ENCODE results near the gene SHMT2.

The SHMT2 gene

DNA sequence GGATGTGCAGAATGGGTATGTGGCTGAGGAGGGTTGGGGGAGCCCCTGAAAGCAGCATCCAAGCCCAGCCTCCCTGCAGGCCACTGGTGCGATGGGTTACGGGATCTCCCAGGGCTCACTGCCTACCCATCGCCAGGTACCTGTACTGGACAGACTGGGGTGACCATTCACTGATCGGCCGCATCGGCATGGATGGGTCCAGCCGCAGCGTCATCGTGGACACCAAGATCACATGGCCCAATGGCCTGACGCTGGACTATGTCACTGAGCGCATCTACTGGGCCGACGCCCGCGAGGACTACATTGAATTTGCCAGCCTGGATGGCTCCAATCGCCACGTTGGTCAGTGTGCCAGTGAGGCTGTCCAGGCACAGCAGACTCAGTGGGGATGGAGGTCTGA, 31.2 kb upstream of the SHMT2 start:
- DNase-seq = no peak

GRCh38 chr12:57199191-57199590, 30.3 kb upstream of the SHMT2 start:
- DNase-seq = no peak

DNA sequence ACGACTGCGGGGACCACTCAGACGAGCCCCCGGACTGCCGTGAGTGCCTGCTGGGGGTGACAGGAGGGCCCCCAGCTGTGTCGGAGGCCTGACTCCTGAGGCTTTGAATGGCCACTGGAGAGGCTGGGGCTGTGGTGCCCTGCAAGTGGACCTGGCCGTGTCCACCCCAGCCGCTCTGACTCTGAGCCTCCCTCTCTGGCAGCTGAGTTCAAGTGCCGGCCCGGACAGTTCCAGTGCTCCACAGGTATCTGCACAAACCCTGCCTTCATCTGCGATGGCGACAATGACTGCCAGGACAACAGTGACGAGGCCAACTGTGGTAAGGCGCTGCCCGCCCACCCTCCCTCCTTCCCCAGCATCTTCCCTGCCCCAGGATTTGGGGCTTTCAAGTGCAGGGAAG, 29.0 kb upstream of the SHMT2 start:
- no peak for DNase-seq

DNA sequence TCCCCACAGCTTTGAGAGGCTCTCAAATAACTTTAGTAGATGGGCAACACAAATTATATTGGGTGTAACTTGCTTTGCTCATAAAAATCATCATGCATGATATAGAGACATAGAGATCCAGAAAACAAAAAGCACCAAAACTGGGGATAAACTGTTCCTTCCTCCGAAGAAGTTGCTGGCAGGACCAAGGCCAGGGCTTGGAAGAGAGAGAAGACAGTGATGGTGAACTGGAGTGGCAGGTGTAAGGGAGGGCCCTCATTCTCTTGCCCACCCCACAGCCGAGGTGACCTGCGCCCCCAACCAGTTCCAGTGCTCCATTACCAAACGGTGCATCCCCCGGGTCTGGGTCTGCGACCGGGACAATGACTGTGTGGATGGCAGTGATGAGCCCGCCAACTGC, 28.3 kb upstream of the SHMT2 start:
- no peak for DNase-seq

DNA sequence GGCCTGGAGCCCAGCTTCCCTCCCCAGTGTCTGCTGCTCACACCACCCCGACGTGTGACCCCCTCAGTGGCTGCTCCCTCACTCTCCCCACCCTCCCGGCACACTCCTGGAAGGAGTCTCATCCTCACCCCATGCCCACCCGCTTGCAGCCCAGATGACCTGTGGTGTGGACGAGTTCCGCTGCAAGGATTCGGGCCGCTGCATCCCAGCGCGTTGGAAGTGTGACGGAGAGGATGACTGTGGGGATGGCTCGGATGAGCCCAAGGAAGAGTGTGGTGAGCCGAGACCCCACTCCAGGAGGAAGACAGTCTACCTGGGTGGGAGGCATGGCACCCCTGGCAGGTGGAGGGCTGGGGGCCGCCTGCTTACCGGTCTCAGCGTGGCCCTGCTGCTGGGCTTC, 27.9 kb upstream of the SHMT2 start:
- no peak for DNase-seq

GRCh38 chr12:57202321-57202720, 27.2 kb upstream of the SHMT2 start:
- no peak for DNase-seq

DNA sequence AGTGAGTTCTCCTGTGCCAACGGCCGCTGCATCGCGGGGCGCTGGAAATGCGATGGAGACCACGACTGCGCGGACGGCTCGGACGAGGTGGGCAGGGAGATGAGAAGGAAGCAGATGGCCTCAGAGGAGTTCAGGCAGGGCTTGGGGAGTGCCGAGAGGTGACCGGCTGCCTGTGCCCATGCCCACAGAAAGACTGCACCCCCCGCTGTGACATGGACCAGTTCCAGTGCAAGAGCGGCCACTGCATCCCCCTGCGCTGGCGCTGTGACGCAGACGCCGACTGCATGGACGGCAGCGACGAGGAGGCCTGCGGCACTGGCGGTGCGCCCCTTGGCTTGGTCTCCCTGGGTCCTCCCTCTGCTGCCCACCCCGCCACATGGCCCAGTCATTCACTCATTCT, 26.3 kb upstream of the SHMT2 start:
- no peak for DNase-seq

DNA sequence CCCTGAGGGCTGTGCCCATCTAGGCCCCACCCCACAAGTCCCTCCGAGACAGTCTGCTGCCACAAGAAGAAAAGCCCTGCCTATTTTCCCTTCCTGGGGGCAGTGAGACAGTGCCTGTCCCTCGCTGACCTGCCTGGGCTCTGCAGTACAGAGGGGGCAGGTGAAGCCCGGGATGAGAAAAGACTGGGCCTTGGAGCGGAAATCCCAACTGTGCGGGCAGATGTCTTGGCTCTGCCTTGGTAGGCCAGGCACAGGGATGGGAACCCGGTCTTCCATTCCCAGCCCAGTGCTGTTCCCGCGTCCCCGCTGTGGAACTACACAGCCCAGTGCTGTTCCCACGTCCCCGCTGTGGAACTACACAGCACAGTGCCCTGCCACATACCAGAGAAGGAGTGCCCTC, 25.7 kb upstream of the SHMT2 start:
- no peak for DNase-seq

DNA sequence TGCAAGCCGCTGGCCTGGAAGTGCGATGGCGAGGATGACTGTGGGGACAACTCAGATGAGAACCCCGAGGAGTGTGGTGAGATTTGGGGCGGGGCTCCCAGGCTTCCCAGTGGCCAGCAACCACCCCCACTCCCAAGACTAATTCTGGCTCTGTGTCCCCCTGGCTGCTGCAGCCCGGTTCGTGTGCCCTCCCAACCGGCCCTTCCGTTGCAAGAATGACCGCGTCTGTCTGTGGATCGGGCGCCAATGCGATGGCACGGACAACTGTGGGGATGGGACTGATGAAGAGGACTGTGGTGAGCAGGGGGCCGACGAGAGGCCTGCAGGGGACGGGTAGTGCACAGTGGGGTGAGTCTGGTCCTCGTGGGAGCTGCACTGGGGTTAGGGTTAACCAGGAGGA, 25.1 kb upstream of the SHMT2 start:
- no peak for DNase-seq

DNA sequence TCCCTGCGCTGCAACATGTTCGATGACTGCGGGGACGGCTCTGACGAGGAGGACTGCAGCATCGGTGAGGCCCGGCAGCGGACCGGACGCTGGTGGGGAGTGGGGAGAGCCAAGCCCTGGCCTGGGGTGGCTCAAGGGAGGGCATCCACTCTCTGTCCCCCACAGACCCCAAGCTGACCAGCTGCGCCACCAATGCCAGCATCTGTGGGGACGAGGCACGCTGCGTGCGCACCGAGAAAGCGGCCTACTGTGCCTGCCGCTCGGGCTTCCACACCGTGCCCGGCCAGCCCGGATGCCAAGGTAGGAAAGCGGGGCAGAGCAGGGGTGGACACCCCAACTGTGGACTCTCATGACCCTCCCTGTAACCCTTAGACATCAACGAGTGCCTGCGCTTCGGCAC, 24.3 kb upstream of the SHMT2 start:
- DNase-seq = no peak

DNA sequence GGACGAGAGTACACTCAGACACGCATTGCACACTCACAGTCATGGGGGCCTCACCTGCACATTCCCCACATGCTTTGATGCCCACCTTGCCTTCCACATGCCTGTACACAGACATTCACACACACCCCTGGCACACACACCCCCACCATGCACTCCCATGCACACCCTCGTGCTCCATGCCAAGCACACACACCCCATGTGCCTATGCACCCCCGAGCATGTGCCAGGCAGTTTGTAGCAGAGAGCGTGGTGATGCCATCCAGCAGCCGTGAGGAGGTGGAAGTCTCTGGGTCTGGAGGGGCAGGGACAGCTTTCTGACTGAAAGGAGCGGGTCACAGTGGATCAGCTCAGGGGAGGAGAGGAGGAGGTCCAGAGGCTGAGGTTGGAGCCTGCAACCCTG, 23.6 kb upstream of the SHMT2 start:
- DNase-seq = no peak

DNA sequence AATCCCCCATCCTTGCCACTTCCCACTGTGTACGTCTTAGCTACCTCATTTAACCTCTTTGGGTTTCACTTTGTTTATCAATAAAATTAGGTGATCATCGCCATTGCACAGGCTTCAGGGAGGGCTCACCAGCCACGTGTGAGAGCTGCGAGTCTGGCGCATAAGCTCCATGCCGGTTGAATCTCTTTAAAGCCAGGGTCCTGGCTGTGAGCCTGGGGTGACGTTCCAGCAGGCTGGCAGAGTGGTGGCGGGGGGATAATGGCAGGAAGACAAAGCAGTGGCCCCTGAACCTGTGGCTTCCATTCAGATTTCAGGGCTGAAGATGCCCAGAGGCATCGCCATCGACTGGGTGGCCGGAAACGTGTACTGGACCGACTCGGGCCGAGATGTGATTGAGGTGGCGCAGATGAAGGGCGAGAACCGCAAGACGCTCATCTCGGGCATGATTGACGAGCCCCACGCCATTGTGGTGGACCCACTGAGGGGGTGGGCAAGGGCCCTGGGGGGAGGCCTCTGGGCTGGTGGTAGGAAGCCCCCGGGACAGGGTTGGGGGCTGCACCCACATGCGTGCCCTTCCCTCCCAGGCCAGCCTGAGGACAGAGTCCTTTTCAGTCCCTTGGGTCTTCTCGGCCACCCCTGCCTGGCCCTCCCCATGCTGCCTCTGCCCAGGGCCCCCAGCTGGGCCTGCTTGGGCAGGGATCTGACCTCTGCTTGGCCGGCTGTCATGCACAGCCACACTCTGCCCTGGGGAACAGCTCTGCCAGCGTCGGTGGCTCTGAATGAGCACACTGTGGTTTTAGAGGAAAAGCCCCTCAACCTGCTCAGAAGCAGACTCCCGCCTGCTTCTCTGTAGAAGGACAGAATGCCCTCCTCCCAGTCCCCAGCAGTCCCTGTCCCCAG, 21.5 kb upstream of the SHMT2 start:
- DNase-seq = no peak

- no peak for DNase-seq
Observed at GRCh38 chr12:57208631-57209282, 20.8 kb upstream of the SHMT2 start.

- no peak for DNase-seq
Observed at GRCh38 chr12:57209916-57210315, 19.6 kb upstream of the SHMT2 start.

DNA sequence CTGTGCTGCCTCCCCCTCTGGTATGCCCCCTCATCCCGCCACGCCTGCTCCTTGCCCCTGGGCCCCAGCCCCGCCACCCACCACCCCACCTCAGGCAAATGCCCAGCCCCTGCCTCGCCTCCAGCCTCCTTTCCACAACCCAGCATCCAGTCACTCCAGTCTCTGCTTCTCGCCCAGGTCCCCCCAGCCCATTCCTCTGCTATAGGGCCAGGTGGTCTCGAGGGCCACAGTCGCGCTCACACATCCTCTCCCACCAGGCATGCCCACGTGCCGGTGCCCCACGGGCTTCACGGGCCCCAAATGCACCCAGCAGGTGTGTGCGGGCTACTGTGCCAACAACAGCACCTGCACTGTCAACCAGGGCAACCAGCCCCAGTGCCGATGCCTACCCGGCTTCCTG, 19.1 kb upstream of the SHMT2 start:
- no peak for DNase-seq

DNA sequence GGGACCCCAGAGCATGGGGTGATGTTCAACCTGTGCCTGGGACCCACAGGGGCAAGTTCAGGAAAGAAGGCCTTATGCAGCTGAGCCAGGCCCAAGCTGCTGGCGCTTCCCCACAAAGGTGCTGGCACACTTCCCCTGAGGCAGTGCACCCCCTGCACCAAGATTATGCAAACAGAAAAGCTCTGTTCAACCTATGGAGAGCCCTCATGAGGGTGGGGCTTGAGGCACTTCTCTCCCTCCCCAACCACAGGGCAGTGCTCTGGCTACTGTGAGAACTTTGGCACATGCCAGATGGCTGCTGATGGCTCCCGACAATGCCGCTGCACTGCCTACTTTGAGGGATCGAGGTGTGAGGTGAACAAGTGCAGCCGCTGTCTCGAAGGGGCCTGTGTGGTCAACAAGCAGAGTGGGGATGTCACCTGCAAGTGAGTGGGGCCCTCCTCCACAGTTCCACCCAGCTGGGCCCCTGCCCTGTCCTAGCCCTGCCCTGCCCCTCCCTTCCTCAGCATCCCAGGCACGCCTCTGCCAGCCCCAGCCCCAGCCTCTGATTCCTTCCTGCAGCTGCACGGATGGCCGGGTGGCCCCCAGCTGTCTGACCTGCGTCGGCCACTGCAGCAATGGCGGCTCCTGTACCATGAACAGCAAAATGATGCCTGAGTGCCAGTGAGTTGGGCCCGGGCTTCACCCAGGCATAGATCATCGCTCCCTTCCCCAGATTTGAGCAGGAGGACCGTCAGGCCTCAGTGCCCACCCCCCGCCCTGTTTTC, 18.4 kb upstream of the SHMT2 start:
- no peak for DNase-seq

GRCh38 chr12:57211791-57212700, 17.5 kb upstream of the SHMT2 start:
- no peak for DNase-seq

DNA sequence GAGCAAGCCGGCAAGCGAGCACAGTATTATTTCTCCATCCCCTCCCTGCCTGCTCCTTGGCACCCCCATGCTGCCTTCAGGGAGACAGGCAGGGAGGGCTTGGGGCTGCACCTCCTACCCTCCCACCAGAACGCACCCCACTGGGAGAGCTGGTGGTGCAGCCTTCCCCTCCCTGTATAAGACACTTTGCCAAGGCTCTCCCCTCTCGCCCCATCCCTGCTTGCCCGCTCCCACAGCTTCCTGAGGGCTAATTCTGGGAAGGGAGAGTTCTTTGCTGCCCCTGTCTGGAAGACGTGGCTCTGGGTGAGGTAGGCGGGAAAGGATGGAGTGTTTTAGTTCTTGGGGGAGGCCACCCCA, 16.8 kb upstream of the SHMT2 start:
- DNase-seq = no peak

DNA sequence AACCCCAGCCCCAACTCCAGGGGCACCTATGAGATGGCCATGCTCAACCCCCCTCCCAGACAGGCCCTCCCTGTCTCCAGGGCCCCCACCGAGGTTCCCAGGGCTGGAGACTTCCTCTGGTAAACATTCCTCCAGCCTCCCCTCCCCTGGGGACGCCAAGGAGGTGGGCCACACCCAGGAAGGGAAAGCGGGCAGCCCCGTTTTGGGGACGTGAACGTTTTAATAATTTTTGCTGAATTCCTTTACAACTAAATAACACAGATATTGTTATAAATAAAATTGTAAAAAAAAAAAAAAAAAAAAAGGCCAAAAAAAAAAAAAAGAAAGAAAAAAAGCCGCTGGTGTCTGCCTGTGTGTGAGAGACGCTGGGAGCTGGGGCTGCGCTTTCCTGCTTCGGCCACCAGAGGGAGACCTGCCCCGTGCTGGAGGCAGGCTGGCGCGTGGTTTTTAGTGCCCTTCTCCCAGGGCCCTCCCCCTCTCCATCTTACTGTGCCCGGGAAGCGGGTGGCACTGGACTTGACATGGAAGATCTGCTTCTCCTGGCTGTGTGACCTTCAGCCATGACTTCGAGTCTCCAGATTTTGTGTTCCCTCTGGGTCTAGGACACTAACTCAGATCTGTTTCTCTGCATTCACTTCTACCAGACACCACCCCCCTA, 16.3 kb upstream of the SHMT2 start:
- peak; percentile 87 to 89 for DNase-seq

- DNase-seq = no peak
Observed at GRCh38 chr12:57213763-57214397, 15.6 kb upstream of the SHMT2 start.

DNA sequence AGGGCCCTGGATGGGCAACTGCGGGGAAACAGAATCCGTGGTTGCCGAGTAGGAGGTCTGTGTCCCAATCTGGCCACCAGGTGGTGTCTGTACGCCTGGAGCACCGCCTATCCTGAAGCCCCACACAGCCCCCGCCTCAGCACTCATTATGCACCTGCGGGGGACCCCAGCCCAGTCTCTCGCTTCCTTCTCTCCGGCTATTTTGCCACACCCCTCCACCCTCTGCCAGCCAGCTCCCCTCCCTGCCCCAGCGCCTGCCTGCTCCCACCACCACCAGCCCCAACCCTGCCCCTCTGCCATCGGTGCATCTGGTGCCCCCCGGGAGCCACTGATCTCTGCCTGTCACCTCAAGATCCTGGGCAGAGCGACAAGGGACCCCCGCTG, 15.1 kb upstream of the SHMT2 start:
- DNase-seq = peak; percentile 71 to 72

GRCh38 chr12:57215065-57215464, 14.4 kb upstream of the SHMT2 start:
- DNase-seq = no peak
